ENCODE measurements around the gene SRPRB. TPM values are rescaled to one million over a fixed set of nuclear protein-coding genes. Genes with fewer than 3 reads are reported as not detected.

SRPRB gene
- total and polyA plus RNA-seq, 3 donors from 2014 or later = 35.9 to 104 (median 42.7) TPM

- 38 to 55% methylated on average over 19 to 32 of the region's 32 CpGs for WGBS, 2 donors
- peak; percentile 23 for DNase-seq
- intact Hi-C loops (cut with DNase I; ENCODE audit: low total_unique reads) = no loop called here
- Histone ChIP-seq H3K4me1 (no peaks in the 10 kb centered on the region), H3K27me3 (no peaks in the 10 kb centered on the region), H3K36me3 (ENCODE audit: low read depth, missing control alignments) (no peaks in the 10 kb centered on the region), H3K27ac (peak overlapping the region in 1 of 2 donors; percentile 36), H3K9me3 (no peaks in the 10 kb centered on the region), H3K4me3 (peak overlapping the region; percentile 34 to 37)
- TF ChIP-seq CTCF (IDR thresholded peaks at IDR 0.05) = no peak
- no peak for TF ChIP-seq POLR2A (IDR thresholded peaks at IDR 0.05)
These were observed 21.9 kb upstream of the SRPRB start for GRCh38 chr3:133783762-133784161.

GRCh38 chr3:133788024-133788423 is 17.6 kb upstream of the SRPRB start:
- Histone ChIP-seq H3K4me3 (no peak overlapping the region), H3K4me1 (no peaks in the 10 kb centered on the region), H3K27me3 (no peaks in the 10 kb centered on the region), H3K36me3 (ENCODE audit: low read depth, missing control alignments) (peaks cover 3% of the 10 kb centered on the region), H3K9me3 (no peaks in the 10 kb centered on the region), H3K27ac (no peak overlapping the region)
- intact Hi-C loops (cut with DNase I; ENCODE audit: low total_unique reads) = no loop called here
- DNase-seq = no peak
- WGBS, 2 donors = 73% methylated on average over 2 of the region's 2 CpGs
- TF ChIP-seq CTCF (IDR thresholded peaks at IDR 0.05) (no peak), POLR2A (IDR thresholded peaks at IDR 0.05) (no peak)

DNA sequence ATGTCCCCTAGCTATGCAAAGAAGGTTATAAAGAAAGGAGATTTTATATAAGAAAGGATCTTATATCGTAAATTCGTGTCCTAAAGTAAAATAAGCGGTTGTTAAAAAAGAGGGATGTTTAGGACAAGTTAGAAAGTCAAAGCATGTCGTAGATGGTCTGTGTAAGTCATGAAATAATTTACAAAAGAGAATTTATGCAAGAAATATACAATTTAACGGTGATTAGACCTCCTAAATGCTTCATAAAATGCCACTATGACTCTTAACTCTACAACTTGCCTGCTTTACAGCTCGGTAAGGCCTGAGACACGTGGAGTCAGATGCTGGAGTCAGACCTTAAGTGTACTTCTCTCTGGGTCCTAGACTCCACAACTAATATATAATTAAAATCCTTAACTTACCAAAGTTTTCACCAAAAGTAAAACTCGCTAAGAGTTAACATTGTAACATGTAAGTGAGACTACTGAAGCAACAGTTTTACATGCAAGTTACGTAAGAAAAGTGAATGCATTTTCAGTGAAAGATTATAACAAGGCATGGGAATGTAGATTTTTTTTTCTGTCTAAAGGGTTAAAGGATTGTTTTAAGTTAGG is 13.3 kb upstream of the SRPRB start:
- TF ChIP-seq POLR2A (IDR thresholded peaks at IDR 0.05) (no peak), CTCF (IDR thresholded peaks at IDR 0.05) (no peak)

GRCh38 chr3:133797396-133798105 is 8.1 kb upstream of the SRPRB start:
- no peaks in the 10 kb centered on the region for H3K4me1 ChIP-seq
- no peak overlapping the region for H3K4me3 ChIP-seq
- 86 to 89% methylated on average over 3 of the region's 3 CpGs for WGBS, 2 donors
- no peak overlapping the region for H3K27ac ChIP-seq
- H3K9me3 ChIP-seq = no peaks in the 10 kb centered on the region
- H3K27me3 ChIP-seq = no peaks in the 10 kb centered on the region
- no peak for DNase-seq
- H3K36me3 ChIP-seq (ENCODE audit: low read depth, missing control alignments) = no peaks in the 10 kb centered on the region
- intact Hi-C loops (cut with DNase I; ENCODE audit: low total_unique reads) = no loop called here
- TF ChIP-seq POLR2A (IDR thresholded peaks at IDR 0.05) (no peak), CTCF (IDR thresholded peaks at IDR 0.05) (no peak)

More for the DNA sequence above, 13.3 kb upstream of the SRPRB start:
- Histone ChIP-seq H3K9me3 (no peaks in the 10 kb centered on the region), H3K4me1 (no peaks in the 10 kb centered on the region), H3K27ac (no peak overlapping the region), H3K27me3 (no peaks in the 10 kb centered on the region), H3K36me3 (ENCODE audit: low read depth, missing control alignments) (peaks cover 3% of the 10 kb centered on the region), H3K4me3 (no peak overlapping the region)
- WGBS, 2 donors = 61 to 62% methylated on average over 9 of the region's 9 CpGs
- intact Hi-C loops (cut with DNase I; ENCODE audit: low total_unique reads) = no loop called here
- no peak for DNase-seq

Data from testis (tissue), 3 donors.